NCI-H748 (cell line): ENCODE results near the gene CAPN9.

Experiments
- DNase-seq: peaks from one replicate; lab custom pipeline; 2025; ENCODE audit not compliant: unreplicated experiment; lab: John Stamatoyannopoulos, UW

Gene CAPN9

GRCh38 chr1:230794431-230794830, 47.2 kb downstream of the CAPN9 start:
- no peak for DNase-seq

GRCh38 chr1:230794871-230795605, 47.9 kb downstream of the CAPN9 start:
- DNase-seq: no peak

GRCh38 chr1:230796626-230797025, 49.4 kb downstream of the CAPN9 start:
- no peak for DNase-seq

GRCh38 chr1:230797376-230797920, 50.3 kb downstream of the CAPN9 start:
- no peak for DNase-seq

GRCh38 chr1:230797942-230798365, 50.8 kb downstream of the CAPN9 start:
- DNase-seq: peak; percentile 22

GRCh38 chr1:230798491-230798890, 51.3 kb downstream of the CAPN9 start:
- no peak for DNase-seq

- DNase-seq: no peak
These were observed 54.0 kb downstream of the CAPN9 start for GRCh38 chr1:230800891-230801840.

- DNase-seq: no peak
These were observed 57.2 kb downstream of the CAPN9 start for GRCh38 chr1:230804396-230804795.

GRCh38 chr1:230806552-230806951, 59.4 kb downstream of the CAPN9 start:
- no peak for DNase-seq

GRCh38 chr1:230807029-230807428, 59.8 kb downstream of the CAPN9 start:
- no peak for DNase-seq

GRCh38 chr1:230807561-230808280, 60.5 kb downstream of the CAPN9 start:
- no peak for DNase-seq

- DNase-seq: no peak
These were observed 61.2 kb downstream of the CAPN9 start for GRCh38 chr1:230808281-230808872.

GRCh38 chr1:230809256-230809990, 62.2 kb downstream of the CAPN9 start:
- no peak for DNase-seq

- DNase-seq: no peak
These were observed 65.4 kb downstream of the CAPN9 start for GRCh38 chr1:230812568-230812967.

- no peak for DNase-seq
These were observed 67.9 kb downstream of the CAPN9 start for GRCh38 chr1:230814949-230815692.

- DNase-seq: no peak
These were observed 68.8 kb downstream of the CAPN9 start for GRCh38 chr1:230816018-230816417.

- no peak for DNase-seq
These were observed 71.2 kb downstream of the CAPN9 start for GRCh38 chr1:230818367-230818766.

- no peak for DNase-seq
These were observed 71.7 kb downstream of the CAPN9 start for GRCh38 chr1:230818901-230819300.

GRCh38 chr1:230819976-230820375, 72.8 kb downstream of the CAPN9 start:
- no peak for DNase-seq
